ENCODE data around the gene MRPL17.
"Not testable (repeated sequence)": the region's sequence is repeated elsewhere in the genome, so short reads cannot be mapped to it uniquely, and the experiment has no call there.

Gene MRPL17

DNA sequence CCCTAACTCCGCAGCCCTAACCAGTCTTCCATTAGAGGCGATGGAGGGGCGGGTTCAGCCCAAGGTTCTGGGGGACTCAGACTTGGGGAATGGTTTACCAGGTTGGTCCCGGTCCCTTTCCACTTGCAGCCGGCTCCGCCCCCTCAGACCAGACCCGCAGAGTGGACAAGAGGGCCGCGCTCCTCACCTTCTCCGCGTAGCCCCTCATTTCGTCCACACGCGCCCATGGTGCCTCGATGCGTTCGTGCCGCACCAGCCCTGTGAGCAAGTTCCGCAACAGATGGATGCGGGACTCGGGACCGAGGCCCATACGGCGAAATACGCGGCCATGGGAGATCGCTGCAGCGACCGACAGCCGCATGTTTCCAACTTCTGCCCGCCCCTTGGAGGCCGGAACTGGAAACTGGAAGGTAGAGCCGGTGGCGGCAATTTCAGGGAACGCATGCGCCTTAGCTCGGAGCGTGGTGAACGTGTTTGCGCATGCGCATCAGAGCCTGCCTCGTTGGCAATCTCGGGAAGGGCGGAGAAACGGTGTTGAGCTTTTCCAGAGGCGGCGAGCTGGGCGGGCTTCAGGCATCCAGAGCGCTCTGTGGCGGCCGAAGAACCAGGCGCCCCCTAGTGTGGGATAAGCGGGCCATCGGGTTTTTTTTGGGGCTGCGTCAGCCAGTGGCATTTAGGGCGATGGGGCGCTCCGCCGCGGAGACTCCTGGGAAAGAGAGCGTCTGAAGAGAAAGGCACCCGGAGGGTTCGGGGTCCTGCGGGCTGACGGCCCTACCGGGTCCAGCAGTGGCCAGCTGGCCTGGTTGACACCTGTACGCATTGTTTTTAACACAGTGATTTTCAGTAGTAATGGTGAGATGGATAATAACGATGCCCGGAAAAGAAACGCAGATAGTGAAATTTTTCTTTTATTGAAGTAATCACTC, at the start of gene MRPL17:
MRPL17 (minus strand) TSS at position 405 of the 926 bp plus-strand sequence; CDS start at position 361, 44 bp downstream.
- DNase-seq: peak; percentile 94 to 99 (median 98)

- no peak for DNase-seq
Measured at GRCh38 chr11:6727971-6728760, 45.0 kb upstream of the MRPL17 start.

- no peak for DNase-seq
Measured at GRCh38 chr11:6725386-6725896, 42.3 kb upstream of the MRPL17 start.

DNA sequence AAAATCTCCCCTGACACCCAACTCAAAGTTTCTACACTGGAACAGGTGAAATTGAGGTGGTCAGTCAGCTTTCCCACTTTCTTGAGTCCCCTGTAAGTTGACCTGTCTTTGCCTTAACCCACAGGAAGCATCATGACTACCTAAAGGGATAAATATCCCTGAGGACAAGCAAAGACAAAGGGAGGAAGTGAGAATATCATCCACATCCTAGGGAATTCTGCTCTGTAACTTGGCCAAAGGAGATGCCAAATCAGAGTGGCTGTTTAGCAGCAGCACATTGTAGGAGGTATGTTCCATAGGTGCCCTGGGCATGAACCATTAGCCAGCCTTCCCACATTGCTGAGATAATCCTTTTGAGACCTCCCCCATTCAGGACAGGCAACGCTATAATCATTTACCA, 40.9 kb upstream of the MRPL17 start:
- DNase-seq: no peak

DNA sequence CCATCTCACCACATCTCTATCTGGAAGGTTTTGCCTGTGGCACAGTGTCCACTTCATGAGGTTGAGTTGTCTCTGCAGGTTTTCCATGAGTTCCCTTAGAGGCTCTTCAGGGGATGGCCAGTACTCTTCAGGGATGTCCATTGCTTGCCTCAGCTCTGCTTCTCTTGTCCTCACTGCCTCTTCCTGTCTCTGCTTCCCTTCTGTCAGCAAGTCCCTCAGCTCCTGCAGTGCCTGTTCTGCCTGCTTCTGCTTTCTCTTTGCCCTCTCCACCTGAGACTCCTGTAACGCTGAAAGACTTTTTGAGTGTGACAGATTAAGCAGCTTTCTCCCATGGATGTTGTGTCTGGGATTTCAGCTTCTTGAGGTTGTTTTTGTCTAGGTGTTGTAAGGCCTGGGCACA, 38.2 kb upstream of the MRPL17 start:
- no peak for DNase-seq

GRCh38 chr11:6719576-6719975, 36.4 kb upstream of the MRPL17 start:
- no peak for DNase-seq

GRCh38 chr11:6717426-6717825, 34.3 kb upstream of the MRPL17 start:
- DNase-seq: no peak

- not testable (repeated sequence) for DNase-seq
Measured at GRCh38 chr11:6711552-6711951, 28.4 kb upstream of the MRPL17 start.

- DNase-seq: no peak
Measured at GRCh38 chr11:6708876-6709275, 25.7 kb upstream of the MRPL17 start.

DNA sequence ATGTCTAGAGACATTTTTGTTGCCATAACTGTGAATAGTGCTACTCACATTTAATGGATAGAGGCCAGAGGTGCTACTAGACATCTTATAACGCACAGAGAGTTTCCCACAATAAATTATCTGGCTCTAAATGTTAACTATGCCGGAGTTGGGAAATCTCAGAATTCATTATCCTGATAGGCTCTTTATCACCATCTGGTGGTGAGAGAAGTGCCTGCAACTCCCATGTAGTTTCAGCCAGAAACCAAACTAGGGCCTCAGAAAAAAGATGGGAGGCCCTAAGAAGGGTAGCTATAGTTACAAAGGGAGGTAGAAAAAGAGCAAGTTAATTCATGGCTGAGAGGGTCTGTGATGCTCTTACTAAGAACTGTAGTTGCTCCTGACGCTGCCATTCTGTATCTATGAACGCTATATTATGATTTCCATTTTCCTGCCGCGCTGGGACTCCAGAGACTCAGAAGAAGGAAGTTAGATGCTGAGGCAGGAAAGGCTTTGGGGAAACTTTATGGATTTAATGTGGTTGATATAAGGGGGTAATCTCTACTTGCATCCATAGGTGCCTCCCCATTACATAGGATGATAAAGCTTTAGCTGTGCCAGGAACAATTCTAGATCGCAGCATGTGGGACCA, 22.9 kb upstream of the MRPL17 start:
- peak in 3 of 14 donors; percentile 9 to 25 (median 14) for DNase-seq

GRCh38 chr11:6703247-6704063, 20.3 kb upstream of the MRPL17 start:
- peak in 11 of 14 donors; percentile 14 to 64 (median 47) for DNase-seq

- DNase-seq: not testable (repeated sequence)
Measured at GRCh38 chr11:6701955-6702354, 18.8 kb upstream of the MRPL17 start.

GRCh38 chr11:6695377-6695776, 12.2 kb upstream of the MRPL17 start:
- no peak for DNase-seq

DNA sequence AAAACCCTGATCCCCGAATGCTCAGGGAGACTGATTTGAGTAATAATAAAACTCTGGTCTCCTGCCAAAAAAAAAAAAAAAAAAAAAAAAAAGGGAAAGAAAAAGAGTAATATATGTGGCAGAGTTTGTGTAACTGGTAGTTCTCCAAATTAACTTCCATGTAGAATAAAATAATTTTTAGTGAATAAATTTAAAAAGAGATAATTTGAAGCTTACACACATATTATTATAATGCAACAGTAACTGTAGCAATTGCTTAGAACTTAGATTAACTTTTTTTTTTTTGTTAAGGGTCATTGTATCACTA, 11.0 kb upstream of the MRPL17 start:
- no peak for DNase-seq

- DNase-seq: no peak
Measured at GRCh38 chr11:6693342-6694228, 10.4 kb upstream of the MRPL17 start.

DNA sequence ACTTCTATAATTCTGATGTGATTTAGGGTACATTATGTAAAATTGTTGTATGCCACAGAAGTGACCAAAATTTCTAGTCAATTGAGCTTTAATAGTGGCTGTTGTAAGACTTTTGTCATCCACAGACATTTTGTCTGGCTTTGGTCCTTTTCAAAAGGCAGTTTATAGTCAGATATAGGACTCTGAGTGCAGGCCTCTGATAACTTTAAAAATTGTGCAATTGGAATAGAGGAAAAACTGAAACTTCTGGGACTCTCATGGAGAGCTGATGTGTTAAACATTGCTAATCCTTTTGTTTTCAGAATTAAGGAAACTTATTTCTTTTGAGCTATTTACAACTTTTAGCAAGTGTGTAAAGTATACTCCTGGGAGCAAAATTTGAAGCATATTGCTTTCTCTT, 9.0 kb upstream of the MRPL17 start:
- DNase-seq: no peak

DNA sequence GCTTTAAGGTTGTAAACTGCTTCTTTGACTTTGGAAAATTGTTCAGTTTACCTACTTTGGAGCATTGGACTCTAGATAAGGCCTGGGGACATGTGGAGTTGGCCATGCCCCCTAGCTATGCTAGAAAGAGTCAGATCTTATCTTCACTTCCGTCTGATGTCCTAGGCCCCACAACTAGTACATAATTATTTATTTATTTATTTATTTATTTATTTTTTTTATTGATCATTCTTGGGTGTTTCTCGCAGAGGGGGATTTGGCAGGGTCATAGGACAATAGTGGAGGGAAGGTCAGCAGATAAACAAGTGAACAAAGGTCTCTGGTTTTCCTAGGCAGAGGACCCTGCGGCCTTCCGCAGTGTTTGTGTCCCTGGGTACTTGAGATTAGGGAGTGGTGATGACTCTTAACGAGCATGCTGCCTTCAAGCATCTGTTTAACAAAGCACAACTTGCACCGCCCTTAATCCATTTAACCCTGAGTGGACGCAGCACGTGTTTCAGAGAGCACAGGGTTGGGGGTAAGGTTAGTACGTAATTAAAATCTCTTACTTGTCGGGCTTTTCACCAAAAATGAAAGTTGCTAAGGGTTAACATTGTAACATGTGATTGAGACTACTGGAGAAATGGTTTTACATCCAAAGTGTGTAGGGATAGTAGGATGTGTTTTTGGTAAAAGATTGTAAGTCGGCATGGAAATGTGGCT, 7.4 kb upstream of the MRPL17 start:
- DNase-seq: not testable (repeated sequence)

- DNase-seq: no peak
Measured at GRCh38 chr11:6687876-6688275, 4.7 kb upstream of the MRPL17 start.

- DNase-seq: no peak
Measured at GRCh38 chr11:6686006-6686405, 2.9 kb upstream of the MRPL17 start.

DNA sequence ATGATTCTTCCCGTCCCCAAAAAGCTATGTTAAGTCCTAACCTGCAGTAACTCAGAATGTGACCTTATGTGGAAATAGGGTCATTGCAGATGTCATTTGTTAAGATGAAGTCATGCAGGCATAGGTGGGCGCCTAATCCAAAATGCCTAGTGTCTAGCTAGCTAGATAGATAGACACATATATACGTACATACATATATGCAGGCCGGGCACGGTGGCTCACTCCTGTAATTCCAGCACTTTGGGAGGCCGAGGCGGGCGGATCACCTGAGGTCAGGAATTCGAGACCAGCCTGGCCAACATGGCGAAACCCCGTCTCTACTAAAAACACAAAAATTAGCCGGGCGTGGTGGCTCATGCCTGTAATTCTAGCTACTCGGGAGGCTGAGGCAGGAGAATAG, 928 bp upstream of the MRPL17 start:
- DNase-seq: not testable (repeated sequence)

Measured in C1 segment of cervical spinal cord (tissue), 14 donors.